ENCODE measurements around the gene STARD13. TPM values are rescaled to one million over a fixed set of nuclear protein-coding genes. Genes with fewer than 3 reads are reported as not detected.

The STARD13 gene
- total RNA-seq, 1 donor from 2014 or later = 8.9 TPM

- DNase-seq (ENCODE audit: low read depth) = no peak
- TF ChIP-seq CTCF (conservative IDR thresholded peaks at IDR 0.05; ENCODE audit: low read depth, low read length) = no peak
- no peak overlapping the region for H3K4me3 ChIP-seq (ENCODE audit: low read depth, low read length)
Observed at GRCh38 chr13:33218426-33218825, 67.1 kb downstream of the STARD13 start.

GRCh38 chr13:33218020-33218419, 67.5 kb downstream of the STARD13 start:
- TF ChIP-seq CTCF (conservative IDR thresholded peaks at IDR 0.05; ENCODE audit: low read depth, low read length) = no peak
- DNase-seq (ENCODE audit: low read depth) = no peak
- H3K4me3 ChIP-seq (ENCODE audit: low read depth, low read length) = no peak overlapping the region

GRCh38 chr13:33217256-33217655, 68.3 kb downstream of the STARD13 start:
- H3K4me3 ChIP-seq (ENCODE audit: low read depth, low read length) = no peak overlapping the region
- no peak for DNase-seq (ENCODE audit: low read depth)

GRCh38 chr13:33213797-33214196, 71.8 kb downstream of the STARD13 start:
- no peak for DNase-seq (ENCODE audit: low read depth)
- TF ChIP-seq CTCF (conservative IDR thresholded peaks at IDR 0.05; ENCODE audit: low read depth, low read length) = no peak
- no peak overlapping the region for H3K4me3 ChIP-seq (ENCODE audit: low read depth, low read length)

More at GRCh38 chr13:33217256-33217655, 68.3 kb downstream of the STARD13 start:
- no peak for TF ChIP-seq CTCF (conservative IDR thresholded peaks at IDR 0.05; ENCODE audit: low read depth, low read length)

- no peak for DNase-seq (ENCODE audit: low read depth)
- H3K4me3 ChIP-seq (ENCODE audit: low read depth, low read length) = no peak overlapping the region
- no peak for TF ChIP-seq CTCF (conservative IDR thresholded peaks at IDR 0.05; ENCODE audit: low read depth, low read length)
Observed at GRCh38 chr13:33213024-33213768, 72.4 kb downstream of the STARD13 start.

GRCh38 chr13:33212396-33212795, 73.2 kb downstream of the STARD13 start:
- DNase-seq (ENCODE audit: low read depth) = no peak
- TF ChIP-seq CTCF (conservative IDR thresholded peaks at IDR 0.05; ENCODE audit: low read depth, low read length) = no peak
- no peak overlapping the region for H3K4me3 ChIP-seq (ENCODE audit: low read depth, low read length)

GRCh38 chr13:33210090-33210489, 75.5 kb downstream of the STARD13 start:
- TF ChIP-seq CTCF (conservative IDR thresholded peaks at IDR 0.05; ENCODE audit: low read depth, low read length) = no peak
- no peak overlapping the region for H3K4me3 ChIP-seq (ENCODE audit: low read depth, low read length)
- no peak for DNase-seq (ENCODE audit: low read depth)

All from epithelial cell of proximal tubule (primary cell).